GM11168 (cell line): ENCODE measurements around the gene EPS15.
"Not testable (repeated sequence)": the region's sequence is repeated elsewhere in the genome, so short reads cannot be mapped to it uniquely, and the experiment has no call there.

Source experiments
- in situ Hi-C: fragments of 300-500 bp; cut with MboI; formaldehyde crosslinking; loops from one replicate; pipeline ENCODE4 v1.12.0; 2022; ENCODE audit warnings: low sequenced_read_pairs; ENCODE audit not compliant: unreplicated experiment

Gene EPS15

GRCh38 chr1:51433972-51434510 lies 85.0 kb downstream of the EPS15 start:
- in situ Hi-C loops: no loop called here

- in situ Hi-C loops: no loop called here
These were observed 85.6 kb downstream of the EPS15 start for GRCh38 chr1:51433269-51433971.

GRCh38 chr1:51432146-51432545 lies 86.9 kb downstream of the EPS15 start:
- in situ Hi-C loops: no loop called here

- in situ Hi-C loops: no loop called here
These were observed 91.6 kb downstream of the EPS15 start for GRCh38 chr1:51427438-51427837.

GRCh38 chr1:51425955-51426354 lies 93.1 kb downstream of the EPS15 start:
- in situ Hi-C loops: no loop called here

GRCh38 chr1:51425273-51425672 lies 93.8 kb downstream of the EPS15 start:
- in situ Hi-C loops: no loop called here

- in situ Hi-C loops: no loop called here
These were observed 95.8 kb downstream of the EPS15 start for GRCh38 chr1:51423073-51423821.

GRCh38 chr1:51422367-51423072 lies 96.5 kb downstream of the EPS15 start:
- in situ Hi-C loops: no loop called here

- in situ Hi-C loops: no loop called here
These were observed 97.1 kb downstream of the EPS15 start for GRCh38 chr1:51421964-51422363.

- in situ Hi-C loops: no loop called here
These were observed 98.0 kb downstream of the EPS15 start for GRCh38 chr1:51420867-51421627.

GRCh38 chr1:51418384-51418959 lies 100.6 kb downstream of the EPS15 start:
- in situ Hi-C loops: no loop called here

GRCh38 chr1:51417496-51418383 lies 101.3 kb downstream of the EPS15 start:
- in situ Hi-C loops: no loop called here

GRCh38 chr1:51416910-51417309 lies 102.2 kb downstream of the EPS15 start:
- in situ Hi-C loops: no loop called here

GRCh38 chr1:51415963-51416362 lies 103.1 kb downstream of the EPS15 start:
- in situ Hi-C loops: no loop called here

GRCh38 chr1:51414811-51415210 lies 104.3 kb downstream of the EPS15 start:
- in situ Hi-C loops: no loop called here

GRCh38 chr1:51411820-51412219 lies 107.2 kb downstream of the EPS15 start:
- in situ Hi-C loops: not testable (repeated sequence)

- in situ Hi-C loops: no loop called here
These were observed 108.3 kb downstream of the EPS15 start for GRCh38 chr1:51410568-51411460.
